OCI-LY1 (cell line): ENCODE measurements around the gene PDE3B.

Experiments used
- H2AFZ ChIP-seq: fragments of 200-600 bp; sonication (generic), shearing (Covaris generic); 2 replicates; pipeline ENCODE4 v1.6.0; 2014; ENCODE audit warnings: antibody characterized with exemption, mild to moderate bottlenecking, low read length
- H3F3A ChIP-seq: fragments of 200-600 bp; sonication (generic), shearing (Covaris generic); 2 replicates; pipeline ENCODE4 v1.6.0; 2014; ENCODE audit warnings: mild to moderate bottlenecking, antibody characterized with exemption, low read length, moderate library complexity; ENCODE audit not compliant: insufficient read depth
- H3K27ac ChIP-seq: fragments of 200-600 bp; sonication (generic); 2 replicates; pipeline ENCODE4 v1.5.1; 2014; ENCODE audit warnings: low read length, mixed run types, mild to moderate bottlenecking, low read depth; ENCODE audit not compliant: poor library complexity, severe bottlenecking
- H3K27me3 ChIP-seq: fragments of 200-600 bp; sonication (generic); 2 replicates; pipeline ENCODE4 v1.6.0; 2014; ENCODE audit warnings: antibody characterized with exemption, mild to moderate bottlenecking, low read length, moderate library complexity; ENCODE audit not compliant: insufficient read depth
- H3K36me3 ChIP-seq: fragments of 200-600 bp; sonication (generic); 2 replicates; pipeline ENCODE4 v1.6.1; 2014; ENCODE audit warnings: mild to moderate bottlenecking, antibody characterized with exemption, low read length, moderate library complexity, mixed read lengths; ENCODE audit not compliant: insufficient read depth
- H3K4me1 ChIP-seq: fragments of 200-600 bp; sonication (generic); 2 replicates; pipeline ENCODE4 v1.5.1; 2014; ENCODE audit warnings: mild to moderate bottlenecking, low read length, moderate library complexity; ENCODE audit not compliant: insufficient read depth, severe bottlenecking
- H3K4me2 ChIP-seq: fragments of 200-600 bp; sonication (generic), shearing (Covaris generic); 2 replicates; pipeline ENCODE4 v1.6.1; 2014; ENCODE audit warnings: low read length
- H3K4me3 ChIP-seq: fragments of 200-600 bp; sonication (generic); 2 replicates; pipeline ENCODE4 v1.5.1; 2014; ENCODE audit warnings: low read length, low read depth, mild to moderate bottlenecking, mixed read lengths; ENCODE audit not compliant: poor library complexity, severe bottlenecking
- H3K79me2 ChIP-seq: fragments of 200-600 bp; shearing (Covaris generic); 2 replicates; pipeline ENCODE4 v1.6.1; 2016; ENCODE audit warnings: mixed run types, low read length, mixed read lengths; ENCODE audit not compliant: insufficient read depth
- H3K9ac ChIP-seq: fragments of 200-600 bp; sonication (generic), shearing (Covaris generic); 2 replicates; pipeline ENCODE4 v1.6.1; 2014; ENCODE audit warnings: mild to moderate bottlenecking, low read length, mixed read lengths
- H3K9me2 ChIP-seq: fragments of 200-600 bp; sonication (generic), shearing (Covaris generic); 2 replicates; pipeline ENCODE4 v1.6.1; 2014; ENCODE audit warnings: low read depth, mild to moderate bottlenecking, low read length, mixed read lengths
- H3K9me3 ChIP-seq: fragments of 200-600 bp; shearing (Covaris generic); 2 replicates; pipeline ENCODE4 v1.6.1; 2014; ENCODE audit warnings: low read length, mixed read lengths
- H4K20me1 ChIP-seq: fragments of 200-600 bp; sonication (generic), shearing (Covaris generic); 2 replicates; pipeline ENCODE4 v1.6.0; 2016; ENCODE audit warnings: mild to moderate bottlenecking, low read length; ENCODE audit not compliant: insufficient read depth
- CTCF ChIP-seq: fragments of 200-600 bp; sonication (generic), shearing (Covaris generic); IDR thresholded peaks from 2 replicates; pipeline ENCODE4 v1.5.1; 2017; ENCODE audit warnings: mild to moderate bottlenecking, antibody characterized with exemption, low read length, moderate library complexity, mixed read lengths
- EZH2 ChIP-seq: fragments of 200-600 bp; sonication (generic), shearing (Covaris generic); IDR thresholded peaks from 2 replicates; pipeline ENCODE4 v1.8.0; 2017; ENCODE audit warnings: borderline replicate concordance, mixed run types, mild to moderate bottlenecking, antibody characterized with exemption, low read length, moderate library complexity, mixed read lengths

Gene PDE3B

GRCh38 chr11:14676068-14676467 is 32.5 kb downstream of the PDE3B start:
- no peak overlapping the region for H3K4me3 ChIP-seq
- H3K9me3 ChIP-seq = peaks cover 3% of the 10 kb centered on the region; the same call in 1 of the 2 replicates
- H3K9me2 ChIP-seq = no peaks in the 10 kb centered on the region
- H3K27ac ChIP-seq = no peak overlapping the region
- no peaks in the 10 kb centered on the region for H3F3A ChIP-seq
- no peaks in the 10 kb centered on the region for H4K20me1 ChIP-seq
- no peak overlapping the region for H2AFZ ChIP-seq
- H3K9ac ChIP-seq = no peak overlapping the region
- H3K27me3 ChIP-seq = no peaks in the 10 kb centered on the region
- no peak overlapping the region for H3K4me2 ChIP-seq
- H3K79me2 ChIP-seq = no peaks in the 10 kb centered on the region
- no peak for TF ChIP-seq CTCF
- no peak for TF ChIP-seq EZH2
- H3K36me3 ChIP-seq = no peaks in the 10 kb centered on the region
- H3K4me1 ChIP-seq = no peaks in the 10 kb centered on the region

- Histone ChIP-seq H3K79me2 (no peaks in the 10 kb centered on the region), H3F3A (no peaks in the 10 kb centered on the region), H3K4me1 (no peaks in the 10 kb centered on the region), H4K20me1 (no peaks in the 10 kb centered on the region), H3K27me3 (no peaks in the 10 kb centered on the region), H3K4me3 (no peak overlapping the region), H3K36me3 (no peaks in the 10 kb centered on the region), H3K9ac (no peak overlapping the region), H3K27ac (no peak overlapping the region), H3K9me3 (peaks cover 3% of the 10 kb centered on the region; the same call in 1 of the 2 replicates), H2AFZ (no peak overlapping the region), H3K4me2 (no peak overlapping the region), H3K9me2 (no peaks in the 10 kb centered on the region)
- TF ChIP-seq EZH2 = no peak
- TF ChIP-seq CTCF = no peak
Observed at GRCh38 chr11:14677146-14677545, 33.5 kb downstream of the PDE3B start.

GRCh38 chr11:14678350-14678749 is 34.7 kb downstream of the PDE3B start:
- peaks cover 3% of the 10 kb centered on the region; the same call in 1 of the 2 replicates for H3K9me3 ChIP-seq
- no peaks in the 10 kb centered on the region for H3K79me2 ChIP-seq
- no peak for TF ChIP-seq EZH2
- TF ChIP-seq CTCF = no peak
- H2AFZ ChIP-seq = no peak overlapping the region
- H3K9me2 ChIP-seq = no peaks in the 10 kb centered on the region
- no peaks in the 10 kb centered on the region for H4K20me1 ChIP-seq
- H3K36me3 ChIP-seq = no peaks in the 10 kb centered on the region
- no peak overlapping the region for H3K9ac ChIP-seq
- H3K27ac ChIP-seq = no peak overlapping the region
- no peak overlapping the region for H3K4me3 ChIP-seq
- H3F3A ChIP-seq = no peaks in the 10 kb centered on the region
- no peaks in the 10 kb centered on the region for H3K27me3 ChIP-seq
- H3K4me1 ChIP-seq = no peaks in the 10 kb centered on the region
- no peak overlapping the region for H3K4me2 ChIP-seq
